ENCODE results near the gene ATP1A1. TPM values are rescaled to one million over a fixed set of nuclear protein-coding genes. Genes with fewer than 3 reads are reported as not detected.

The ATP1A1 gene
- total RNA-seq, 1 donor from 2014 or later: 255 TPM

DNA sequence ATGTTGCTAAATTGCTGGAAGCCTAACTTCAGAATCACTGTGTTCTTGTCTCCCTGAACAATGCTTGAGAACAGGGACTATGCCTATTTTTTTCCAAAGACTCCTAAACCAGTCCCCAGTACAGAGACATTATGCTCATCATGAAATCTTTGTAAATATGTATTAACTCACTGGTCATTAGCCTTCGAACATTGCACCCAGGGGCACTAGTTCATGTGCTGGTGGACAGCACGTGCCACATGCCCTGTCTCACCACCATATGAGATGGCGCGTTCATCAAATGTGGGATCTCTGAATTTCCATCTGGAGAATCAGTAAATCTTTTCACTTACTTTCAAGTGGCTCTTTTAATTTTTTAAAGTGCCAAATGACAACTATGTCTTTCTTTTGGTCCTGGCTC lies 11.0 kb upstream of the ATP1A1 start:
- DNase-seq: no peak
- ATAC-seq (ENCODE audit: poor library complexity): no peak
- intact Hi-C loops (cut with DNase I): loop anchor here (5.0 to 10.0 kb wide), 2 partner anchors 125 to 207 kb away; no protein-coding TSS in a partner anchor

GRCh38 chr1:116365353-116365780 lies 7.7 kb upstream of the ATP1A1 start:
- ATAC-seq (ENCODE audit: poor library complexity): peak; percentile 76
- intact Hi-C loops (cut with DNase I): loop anchor here (10.0 kb wide), 1 partner anchor 211 kb away; no protein-coding TSS in a partner anchor
- DNase-seq: peak; percentile 33

DNA sequence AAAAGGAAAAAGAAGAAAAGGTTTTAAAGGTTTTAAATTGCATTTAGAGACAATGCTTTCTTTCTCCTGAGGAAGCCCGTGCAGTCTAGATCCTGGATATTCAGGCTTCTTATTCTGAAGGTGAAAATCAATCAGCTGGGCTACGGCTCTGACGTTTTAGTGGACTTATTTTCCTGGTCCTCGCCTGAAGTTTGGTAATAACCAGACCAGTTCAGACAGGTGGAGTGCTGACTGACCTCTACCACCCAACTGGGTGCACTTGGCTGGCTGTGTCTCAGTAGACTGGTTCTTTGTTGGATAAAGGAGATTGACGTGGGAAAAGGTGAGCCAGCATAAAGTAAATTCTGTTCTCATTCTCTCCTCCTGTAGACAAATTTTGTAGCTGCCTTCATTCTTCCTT lies 7.2 kb upstream of the ATP1A1 start:
- peak; percentile 24 for ATAC-seq (ENCODE audit: poor library complexity)
- DNase-seq: no peak
- intact Hi-C loops (cut with DNase I): loop anchor here (10.0 kb wide), 1 partner anchor 211 kb away; no protein-coding TSS in a partner anchor

DNA sequence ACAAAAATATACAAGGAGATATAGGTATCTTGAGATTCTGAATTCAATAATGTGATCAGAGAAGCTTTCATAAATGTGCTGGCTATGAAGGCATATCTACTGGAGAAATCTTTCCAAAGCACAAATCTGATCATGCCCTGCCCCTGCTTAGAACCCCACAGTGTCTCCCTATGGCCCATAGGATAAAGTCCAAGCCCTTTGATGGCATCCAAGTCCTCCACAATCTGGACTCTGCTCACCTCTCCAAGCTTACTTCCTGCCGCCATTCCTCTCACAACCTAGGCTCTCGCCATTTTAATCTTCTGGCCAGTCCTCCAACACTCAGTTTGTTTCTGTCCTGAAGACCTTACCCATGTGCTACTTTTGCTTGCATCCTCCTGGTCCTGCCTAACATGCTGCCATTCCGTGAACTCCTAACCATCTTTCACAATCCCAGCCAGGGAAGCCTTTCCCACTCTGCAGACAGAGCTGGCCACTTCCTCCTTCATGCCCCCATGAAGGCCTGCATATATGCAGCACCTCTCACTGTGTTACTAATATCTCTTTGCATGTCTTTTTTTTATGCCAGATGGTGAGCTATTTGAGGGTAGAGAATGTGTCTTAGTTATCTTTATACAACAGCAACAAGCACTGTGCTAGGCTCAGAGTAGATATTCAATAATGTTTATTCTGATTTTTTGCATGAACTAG lies 5.6 kb upstream of the ATP1A1 start:
- DNase-seq: no peak
- no peak for ATAC-seq (ENCODE audit: poor library complexity)
- intact Hi-C loops (cut with DNase I): loop anchor here (10.0 kb wide), 1 partner anchor 213 kb away; no protein-coding TSS in a partner anchor

GRCh38 chr1:116368241-116368640 lies 4.8 kb upstream of the ATP1A1 start:
- no peak for ATAC-seq (ENCODE audit: poor library complexity)
- intact Hi-C loops (cut with DNase I): loop anchor here (10.0 kb wide), 1 partner anchor 213 kb away; no protein-coding TSS in a partner anchor
- DNase-seq: no peak

DNA sequence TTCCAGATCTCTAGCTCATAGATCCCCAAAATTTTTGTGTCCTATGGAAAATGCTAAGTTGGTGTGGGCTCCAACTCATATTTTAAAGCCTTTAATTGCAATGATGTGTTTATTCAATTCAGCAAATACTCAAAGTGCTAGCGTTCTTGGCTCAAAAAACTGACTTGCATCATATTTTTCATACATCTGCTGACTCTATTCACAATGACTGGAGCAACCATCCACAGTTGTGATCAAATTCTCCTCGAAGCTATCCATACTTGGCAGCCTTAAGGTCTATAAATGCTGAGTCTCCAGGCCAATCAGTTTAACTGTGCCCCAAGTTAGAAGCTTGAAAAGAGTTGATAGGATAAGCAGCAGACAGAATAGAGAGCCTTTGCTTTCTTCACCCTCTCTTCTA lies 2.9 kb upstream of the ATP1A1 start:
- DNase-seq: no peak
- no peak for ATAC-seq (ENCODE audit: poor library complexity)
- intact Hi-C loops (cut with DNase I): loop anchor here (5.0 kb wide), 1 partner anchor 127 kb away; no protein-coding TSS in a partner anchor

GRCh38 chr1:116371752-116372151 lies 1.3 kb upstream of the ATP1A1 start:
- intact Hi-C loops (cut with DNase I): loop anchor here (5.0 kb wide), 1 partner anchor 126 kb away; no protein-coding TSS in a partner anchor
- DNase-seq: no peak
- no peak for ATAC-seq (ENCODE audit: poor library complexity)

DNA sequence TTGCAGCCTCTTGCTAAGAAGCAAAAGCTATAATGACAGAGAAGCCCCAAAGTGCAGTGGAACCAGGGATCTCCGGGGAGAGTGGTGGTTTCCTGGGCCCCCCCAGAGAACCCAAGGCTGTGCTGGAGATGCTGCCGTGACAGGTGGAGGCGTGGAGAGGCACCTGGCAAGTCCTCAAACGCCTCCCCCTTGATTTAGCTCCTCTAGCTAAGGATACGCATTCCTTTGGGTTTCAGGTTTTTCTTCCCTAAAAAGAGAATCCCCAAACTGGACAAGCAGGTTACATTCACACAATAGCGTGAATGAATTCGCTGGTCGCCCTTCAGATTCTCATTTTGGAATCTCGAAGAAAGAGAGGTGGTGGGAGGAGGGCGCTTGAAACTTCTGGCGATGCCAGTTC lies 853 bp upstream of the ATP1A1 start:
- ATAC-seq (ENCODE audit: poor library complexity): no peak
- intact Hi-C loops (cut with DNase I): loop anchor here (5.0 kb wide), 1 partner anchor 125 kb away; no protein-coding TSS in a partner anchor
- peak; percentile 34 for DNase-seq

GRCh38 chr1:116373431-116374352 lies 648 bp downstream of the ATP1A1 start:
- DNase-seq (peak; percentile 87), ATAC-seq (ENCODE audit: poor library complexity) (peak; percentile 36)
- intact Hi-C loops (cut with DNase I): loop anchor here (5.0 kb wide), 1 partner anchor 124 kb away; no protein-coding TSS in a partner anchor

DNA sequence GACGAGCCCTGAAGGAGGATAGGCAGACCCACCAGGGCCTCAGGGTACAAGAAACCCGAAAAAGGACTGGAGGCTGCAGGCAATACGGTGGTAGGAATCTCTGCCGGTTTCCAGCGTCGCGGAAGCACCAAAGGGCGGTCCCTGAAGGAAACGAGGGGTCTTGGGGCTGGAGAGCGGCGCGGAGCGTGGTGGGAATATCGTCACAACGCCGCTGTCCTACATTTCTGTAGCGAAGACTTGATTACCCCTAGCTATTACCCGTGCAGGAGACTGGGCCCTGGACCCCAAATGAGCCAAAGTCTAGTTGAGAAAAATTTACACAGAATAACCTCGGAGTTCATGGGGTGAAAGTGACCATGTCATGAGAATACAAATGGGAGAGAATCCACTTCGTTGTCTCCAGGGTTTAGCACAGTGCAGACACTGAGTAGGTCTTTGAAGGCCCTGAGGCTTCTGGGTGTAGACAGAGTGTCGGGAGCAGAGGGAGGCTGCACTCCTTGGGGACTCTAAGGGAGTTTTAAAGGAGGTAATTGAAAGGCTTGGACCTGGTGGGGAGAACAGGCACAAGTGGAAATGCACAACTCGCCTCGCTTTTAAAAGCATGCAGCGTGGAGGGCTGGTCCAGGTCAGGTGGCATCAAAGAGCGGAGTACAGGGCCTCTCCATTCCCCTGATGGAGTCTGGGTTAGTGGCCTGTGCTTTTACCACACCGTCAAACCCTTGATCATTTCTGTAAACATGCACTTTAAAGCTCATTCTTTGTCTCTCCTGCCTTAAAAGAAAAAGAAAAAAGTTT lies 1.5 kb downstream of the ATP1A1 start:
- peak; percentile 33 for DNase-seq
- ATAC-seq (ENCODE audit: poor library complexity): no peak
- intact Hi-C loops (cut with DNase I): loop anchor here (5.0 kb wide), 2 partner anchors 43 to 123 kb away; no protein-coding TSS in a partner anchor

DNA sequence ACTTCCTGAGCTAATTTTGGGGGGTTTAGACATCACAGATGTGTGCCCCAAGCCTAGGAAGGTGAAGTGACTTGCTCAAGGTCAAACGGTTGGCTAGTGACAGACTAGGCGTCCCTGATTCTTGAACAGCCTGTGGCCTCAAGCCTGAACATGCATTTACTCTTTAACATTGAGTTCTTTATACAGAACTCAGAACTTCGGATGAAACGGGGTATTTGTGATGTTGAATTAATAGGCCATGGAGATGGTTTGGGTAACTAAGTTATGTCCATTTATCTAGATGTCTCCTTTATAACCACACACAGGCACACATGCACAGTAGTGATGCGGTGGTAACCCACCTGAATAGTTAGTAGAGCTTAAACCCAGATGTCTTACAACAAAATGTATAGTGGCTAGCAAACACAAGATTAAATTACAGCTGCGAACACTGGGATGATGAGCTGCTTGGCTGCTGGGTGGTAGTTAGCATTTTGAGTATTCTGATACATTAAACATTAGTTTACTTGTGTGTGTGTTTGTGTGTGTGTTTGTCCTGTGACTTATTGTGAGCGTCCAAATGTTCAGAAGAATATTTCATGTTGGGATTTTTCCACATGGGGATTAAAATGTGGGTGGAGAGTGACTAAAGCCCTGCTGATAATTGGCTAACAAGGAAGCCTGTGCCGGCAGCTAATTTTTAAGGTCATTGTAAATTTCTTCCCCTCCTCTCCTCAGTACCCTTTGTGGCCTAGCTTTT lies 2.3 kb downstream of the ATP1A1 start:
- no peak for ATAC-seq (ENCODE audit: poor library complexity)
- intact Hi-C loops (cut with DNase I): loop anchor here (5.0 kb wide), 1 partner anchor 42 kb away; no protein-coding TSS in a partner anchor

GRCh38 chr1:116375887-116376728 lies 3.1 kb downstream of the ATP1A1 start:
- peak; percentile 87 for DNase-seq
- intact Hi-C loops (cut with DNase I): loop anchor here (5.0 kb wide), 1 partner anchor 41 kb away; no protein-coding TSS in a partner anchor
- peak; percentile 24 for ATAC-seq (ENCODE audit: poor library complexity)

More for the DNA sequence above, 2.3 kb downstream of the ATP1A1 start:
- DNase-seq: no peak

DNA sequence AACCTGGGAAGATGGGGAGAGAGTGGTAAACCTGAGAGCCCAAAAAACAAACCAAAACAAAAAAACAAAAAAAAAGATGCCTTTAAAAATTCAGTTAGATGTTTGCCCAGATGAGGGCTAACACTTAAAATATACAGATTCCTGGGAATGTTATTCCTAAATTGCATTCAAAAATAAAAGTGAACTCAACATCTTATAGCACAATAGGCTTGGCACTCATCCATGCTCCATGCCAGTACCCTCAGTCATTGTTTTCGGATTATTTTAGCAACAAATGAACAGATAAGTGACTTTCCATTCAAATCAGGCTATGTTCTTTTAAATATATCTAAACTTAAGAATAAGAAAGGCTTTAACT lies 3.7 kb downstream of the ATP1A1 start:
- no peak for ATAC-seq (ENCODE audit: poor library complexity)
- intact Hi-C loops (cut with DNase I): loop anchor here (5.0 kb wide), 1 partner anchor 41 kb away; no protein-coding TSS in a partner anchor
- no peak for DNase-seq

DNA sequence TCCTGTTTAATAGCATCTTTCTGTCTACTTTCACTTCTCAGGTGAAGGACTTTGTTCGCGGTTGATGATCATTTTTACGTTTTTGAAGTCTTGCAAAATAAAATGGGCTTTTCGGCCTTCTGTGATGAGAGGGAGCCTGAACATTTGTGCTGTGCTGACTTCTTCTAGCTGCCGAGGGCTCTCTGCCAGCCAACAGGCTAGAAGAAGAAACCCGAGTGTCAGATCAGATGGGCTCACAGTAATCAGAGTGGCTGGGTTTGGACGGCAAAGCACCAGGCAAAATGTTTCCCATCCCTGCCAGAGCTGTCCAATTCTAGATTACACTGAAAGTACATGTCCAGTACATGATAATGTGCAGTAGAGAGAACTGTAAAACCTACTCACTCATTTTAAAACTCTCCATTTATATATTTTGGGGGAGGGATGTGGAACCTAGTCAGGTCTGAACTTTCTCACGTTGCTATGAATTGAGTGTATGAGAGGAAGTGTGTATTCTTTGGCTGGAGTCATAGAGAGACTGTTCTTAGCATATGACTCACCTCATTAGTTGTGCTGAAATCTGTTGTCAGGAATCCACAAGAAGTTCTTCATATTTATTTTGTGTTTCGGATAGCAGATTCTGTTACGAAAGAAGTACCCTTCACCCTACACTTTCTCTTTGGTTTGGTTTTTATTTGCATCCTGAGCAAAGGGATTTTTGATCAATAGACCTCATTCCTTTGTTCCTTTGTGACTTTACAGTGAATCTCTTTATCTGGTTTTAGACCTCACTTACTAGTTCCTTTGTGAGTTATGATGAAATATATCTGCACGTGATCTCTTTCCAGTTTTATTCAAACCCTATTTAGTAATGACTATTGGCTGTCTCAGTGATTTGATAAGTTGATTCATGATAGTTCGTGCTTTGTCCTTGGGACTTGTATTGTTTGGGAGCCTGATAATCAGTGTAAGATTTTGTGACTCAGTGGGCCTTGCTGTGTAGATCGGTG lies 4.8 kb downstream of the ATP1A1 start:
- intact Hi-C loops (cut with DNase I): loop anchor here (5.0 kb wide), 1 partner anchor 39 kb away; no protein-coding TSS in a partner anchor
- ATAC-seq (ENCODE audit: poor library complexity) (peak; percentile 39), DNase-seq (peak; percentile 87)

- ATAC-seq (ENCODE audit: poor library complexity): no peak
- peak; percentile 53 for DNase-seq
- intact Hi-C loops (cut with DNase I): loop anchor here (5.0 kb wide), 1 partner anchor 38 kb away; no protein-coding TSS in a partner anchor
These were observed 6.1 kb downstream of the ATP1A1 start for GRCh38 chr1:116379057-116379630.

All from Right ventricle myocardium superior (tissue), 1 donor.